OCI-LY1 (cell line): ENCODE measurements around the gene PIBF1.
"Not testable (repeated sequence)": the region's sequence is repeated elsewhere in the genome, so short reads cannot be mapped to it uniquely, and the experiment has no call there.

Experiments used
- H2AFZ ChIP-seq: fragments of 200-600 bp; sonication (generic), shearing (Covaris generic); 2 replicates; pipeline ENCODE4 v1.6.0; 2014; ENCODE audit warnings: antibody characterized with exemption, mild to moderate bottlenecking, low read length
- H3F3A ChIP-seq: fragments of 200-600 bp; sonication (generic), shearing (Covaris generic); 2 replicates; pipeline ENCODE4 v1.6.0; 2014; ENCODE audit warnings: mild to moderate bottlenecking, antibody characterized with exemption, low read length, moderate library complexity; ENCODE audit not compliant: insufficient read depth
- H3K27ac ChIP-seq: fragments of 200-600 bp; sonication (generic); 2 replicates; pipeline ENCODE4 v1.5.1; 2014; ENCODE audit warnings: low read length, mixed run types, mild to moderate bottlenecking, low read depth; ENCODE audit not compliant: poor library complexity, severe bottlenecking
- H3K27me3 ChIP-seq: fragments of 200-600 bp; sonication (generic); 2 replicates; pipeline ENCODE4 v1.6.0; 2014; ENCODE audit warnings: antibody characterized with exemption, mild to moderate bottlenecking, low read length, moderate library complexity; ENCODE audit not compliant: insufficient read depth
- H3K36me3 ChIP-seq: fragments of 200-600 bp; sonication (generic); 2 replicates; pipeline ENCODE4 v1.6.1; 2014; ENCODE audit warnings: mild to moderate bottlenecking, antibody characterized with exemption, low read length, moderate library complexity, mixed read lengths; ENCODE audit not compliant: insufficient read depth
- H3K4me1 ChIP-seq: fragments of 200-600 bp; sonication (generic); 2 replicates; pipeline ENCODE4 v1.5.1; 2014; ENCODE audit warnings: mild to moderate bottlenecking, low read length, moderate library complexity; ENCODE audit not compliant: insufficient read depth, severe bottlenecking
- H3K4me2 ChIP-seq: fragments of 200-600 bp; sonication (generic), shearing (Covaris generic); 2 replicates; pipeline ENCODE4 v1.6.1; 2014; ENCODE audit warnings: low read length
- H3K4me3 ChIP-seq: fragments of 200-600 bp; sonication (generic); 2 replicates; pipeline ENCODE4 v1.5.1; 2014; ENCODE audit warnings: low read length, low read depth, mild to moderate bottlenecking, mixed read lengths; ENCODE audit not compliant: poor library complexity, severe bottlenecking
- H3K79me2 ChIP-seq: fragments of 200-600 bp; shearing (Covaris generic); 2 replicates; pipeline ENCODE4 v1.6.1; 2016; ENCODE audit warnings: mixed run types, low read length, mixed read lengths; ENCODE audit not compliant: insufficient read depth
- H3K9ac ChIP-seq: fragments of 200-600 bp; sonication (generic), shearing (Covaris generic); 2 replicates; pipeline ENCODE4 v1.6.1; 2014; ENCODE audit warnings: mild to moderate bottlenecking, low read length, mixed read lengths
- H3K9me2 ChIP-seq: fragments of 200-600 bp; sonication (generic), shearing (Covaris generic); 2 replicates; pipeline ENCODE4 v1.6.1; 2014; ENCODE audit warnings: low read depth, mild to moderate bottlenecking, low read length, mixed read lengths
- H3K9me3 ChIP-seq: fragments of 200-600 bp; shearing (Covaris generic); 2 replicates; pipeline ENCODE4 v1.6.1; 2014; ENCODE audit warnings: low read length, mixed read lengths
- H4K20me1 ChIP-seq: fragments of 200-600 bp; sonication (generic), shearing (Covaris generic); 2 replicates; pipeline ENCODE4 v1.6.0; 2016; ENCODE audit warnings: mild to moderate bottlenecking, low read length; ENCODE audit not compliant: insufficient read depth
- CTCF ChIP-seq: fragments of 200-600 bp; sonication (generic), shearing (Covaris generic); IDR thresholded peaks from 2 replicates; pipeline ENCODE4 v1.5.1; 2017; ENCODE audit warnings: mild to moderate bottlenecking, antibody characterized with exemption, low read length, moderate library complexity, mixed read lengths
- EZH2 ChIP-seq: fragments of 200-600 bp; sonication (generic), shearing (Covaris generic); IDR thresholded peaks from 2 replicates; pipeline ENCODE4 v1.8.0; 2017; ENCODE audit warnings: borderline replicate concordance, mixed run types, mild to moderate bottlenecking, antibody characterized with exemption, low read length, moderate library complexity, mixed read lengths

PIBF1 gene

GRCh38 chr13:72782717-72783116 lies 784 bp downstream of the PIBF1 start:
- Histone ChIP-seq H3K79me2 (peaks cover 65% of the 10 kb centered on the region), H3K27ac (no peak overlapping the region), H3K36me3 (peaks cover 44% of the 10 kb centered on the region)

GRCh38 chr13:72784679-72785078 lies 2.7 kb downstream of the PIBF1 start:
- H3K27me3 ChIP-seq, H3K9me3 ChIP-seq, H2AFZ ChIP-seq, H3K9me2 ChIP-seq, H3K4me2 ChIP-seq, H4K20me1 ChIP-seq, H3K4me3 ChIP-seq, H3F3A ChIP-seq, H3K27ac ChIP-seq, H3K9ac ChIP-seq: not testable (repeated sequence)
- Histone ChIP-seq H3K79me2 (peaks cover 52% of the 10 kb centered on the region), H3K36me3 (peaks cover 26% of the 10 kb centered on the region; the same call in 1 of the 2 replicates), H3K4me1 (peaks cover 28% of the 10 kb centered on the region)

More at GRCh38 chr13:72782717-72783116, 784 bp downstream of the PIBF1 start:
- Histone ChIP-seq H3K27me3 (no peaks in the 10 kb centered on the region), H3K9me3 (no peaks in the 10 kb centered on the region), H3F3A (no peaks in the 10 kb centered on the region), H3K9me2 (no peaks in the 10 kb centered on the region), H3K4me1 (peaks cover 35% of the 10 kb centered on the region), H4K20me1 (no peaks in the 10 kb centered on the region), H3K4me2 (peak overlapping the region; percentile 85), H2AFZ (no peak overlapping the region), H3K4me3 (peak overlapping the region; percentile 78), H3K9ac (peak overlapping the region; percentile 78)
- TF ChIP-seq CTCF (no peak), EZH2 (no peak)

- peaks cover 44% of the 10 kb centered on the region for H3K36me3 ChIP-seq
- no peak overlapping the region for H3K4me3 ChIP-seq
- H3K27ac ChIP-seq, result no peak overlapping the region
- H3K4me2 ChIP-seq, result no peak overlapping the region
- H2AFZ ChIP-seq, result no peak overlapping the region
- peaks cover 1% of the 10 kb centered on the region for H3K4me1 ChIP-seq
- no peak overlapping the region for H3K9ac ChIP-seq
- H3K79me2 ChIP-seq, result peaks cover 15% of the 10 kb centered on the region
- H4K20me1 ChIP-seq, result no peaks in the 10 kb centered on the region
- no peaks in the 10 kb centered on the region for H3F3A ChIP-seq
- H3K9me2 ChIP-seq, result no peaks in the 10 kb centered on the region
- H3K27me3 ChIP-seq, result no peaks in the 10 kb centered on the region
- TF ChIP-seq CTCF (no peak), EZH2 (no peak)
- 0 out of 2 replicates have a peak, but pooled peaks cover 2% of the 10 kb centered on the region for H3K9me3 ChIP-seq
Measured at GRCh38 chr13:72788831-72789230, 6.9 kb downstream of the PIBF1 start.

- H3K4me1 ChIP-seq, result no peaks in the 10 kb centered on the region
- H3K36me3 ChIP-seq, result peaks cover 59% of the 10 kb centered on the region
- H3K9ac ChIP-seq, result no peak overlapping the region
- H3K4me3 ChIP-seq, result no peak overlapping the region
- TF ChIP-seq CTCF (no peak), EZH2 (no peak)
- H3F3A ChIP-seq, result no peaks in the 10 kb centered on the region
- 0 out of 2 replicates have a peak, but pooled peaks cover 2% of the 10 kb centered on the region for H3K9me3 ChIP-seq
- H4K20me1 ChIP-seq, result no peaks in the 10 kb centered on the region
- no peak overlapping the region for H3K4me2 ChIP-seq
- no peak overlapping the region for H3K27ac ChIP-seq
- 0 out of 2 replicates have a peak, but pooled peaks cover 4% of the 10 kb centered on the region for H3K79me2 ChIP-seq
- no peak overlapping the region for H2AFZ ChIP-seq
- no peaks in the 10 kb centered on the region for H3K27me3 ChIP-seq
- H3K9me2 ChIP-seq, result no peaks in the 10 kb centered on the region
Measured at GRCh38 chr13:72792640-72793039, 10.7 kb downstream of the PIBF1 start.
